Measurements from ENCODE around the gene VPS26B. TPM values are rescaled to one million over a fixed set of nuclear protein-coding genes. Genes with fewer than 3 reads are reported as not detected.

VPS26B gene
- total and polyA plus RNA-seq, 8 donors: 11.7 to 90.4 (median 23.2) TPM

GRCh38 chr11:134246678-134247077 is 22.2 kb downstream of the VPS26B start:
- Histone ChIP-seq H3K4me1 (peaks cover under 1 to 6% (median 2%) of the 10 kb centered on the region in 4 donors), H3K27me3 (no peaks in the 10 kb centered on the region), H3K4me3 (no peak overlapping the region), H3K36me3 (peaks cover 72 to 96% (median 95%) of the 10 kb centered on the region in 4 donors), H3K27ac (no peak overlapping the region), H3K9me3 (no peaks in the 10 kb centered on the region)
- 80 to 88% (median 83%) methylated on average over 4 of the region's 4 CpGs for WGBS, 5 donors
- no peak for DNase-seq
- intact Hi-C loops (cut with DNase I; ENCODE audit: low total_unique reads): no loop called here
- no peak for TF ChIP-seq EP300 (IDR thresholded peaks at IDR 0.05)
- no peak for TF ChIP-seq CTCF (IDR thresholded peaks at IDR 0.05)
- no peak for TF ChIP-seq POLR2A (IDR thresholded peaks at IDR 0.05)
- TF ChIP-seq POLR2AphosphoS5 (IDR thresholded peaks at IDR 0.05): no peak

DNA sequence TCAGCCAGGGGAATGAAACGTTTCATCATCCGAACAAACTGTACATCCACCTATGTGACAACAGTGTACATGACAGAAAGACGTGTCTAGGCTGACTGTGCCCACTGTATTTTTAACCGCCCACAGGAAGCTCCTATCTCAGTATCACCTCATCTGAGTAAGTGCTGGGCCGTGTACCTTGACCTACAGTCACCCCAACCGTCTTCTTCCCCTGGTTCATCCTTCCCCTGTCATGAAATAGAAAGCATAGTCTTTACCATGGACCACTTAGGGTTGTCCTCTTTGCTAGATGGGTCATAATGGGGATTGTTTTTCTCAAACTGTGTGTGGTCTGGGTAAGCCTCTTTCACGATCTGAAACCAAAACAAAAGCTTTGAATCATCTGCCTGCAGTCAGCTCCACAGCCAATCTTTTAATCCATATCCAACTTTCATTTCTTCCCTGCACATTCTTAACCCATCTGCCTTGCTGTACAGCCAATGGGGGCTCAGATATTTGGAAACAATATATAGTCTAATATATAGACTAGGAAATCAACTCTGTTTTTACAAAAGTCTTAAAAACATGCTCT is 24.5 kb downstream of the VPS26B start:
- Histone ChIP-seq H3K36me3 (peaks cover 59 to 73% (median 72%) of the 10 kb centered on the region in 4 donors), H3K4me1 (peaks cover 9 to 20% (median 16%) of the 10 kb centered on the region in 4 donors), H3K27ac (no peak overlapping the region), H3K9me3 (no peaks in the 10 kb centered on the region), H3K27me3 (no peaks in the 10 kb centered on the region), H3K4me3 (no peak overlapping the region)
- 63 to 68% (median 66%) methylated on average over 7 of the region's 7 CpGs for WGBS, 5 donors
- TF ChIP-seq POLR2A (IDR thresholded peaks at IDR 0.05): no peak
- TF ChIP-seq CTCF (IDR thresholded peaks at IDR 0.05): no peak
- intact Hi-C loops (cut with DNase I; ENCODE audit: low total_unique reads): no loop called here
- no peak for DNase-seq

DNA sequence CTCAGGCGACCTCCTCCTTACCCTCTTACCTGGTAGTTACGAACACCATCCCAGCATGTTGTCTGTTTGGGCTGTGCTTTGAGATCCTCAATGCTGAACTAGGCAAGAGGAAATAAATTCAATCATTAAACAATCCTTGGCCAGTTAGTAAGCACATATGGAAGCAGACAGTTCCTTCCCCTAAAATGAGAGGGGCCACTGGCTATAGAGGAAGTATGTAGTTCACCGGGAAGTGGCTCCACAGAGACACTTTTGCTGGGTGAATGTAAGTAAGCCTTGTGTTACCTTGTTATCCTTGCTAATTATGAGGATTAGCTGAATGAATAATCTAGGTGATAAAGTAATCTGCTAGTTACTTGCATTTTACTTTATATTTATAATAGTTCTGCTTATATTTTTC is 25.8 kb downstream of the VPS26B start:
- H3K9me3 ChIP-seq: no peaks in the 10 kb centered on the region
- intact Hi-C loops (cut with DNase I; ENCODE audit: low total_unique reads): no loop called here
- no peak for DNase-seq
- no peak overlapping the region for H3K4me3 ChIP-seq
- peaks cover 48 to 60% (median 59%) of the 10 kb centered on the region in 4 donors for H3K36me3 ChIP-seq
- no peak for TF ChIP-seq POLR2A (IDR thresholded peaks at IDR 0.05)
- TF ChIP-seq EP300 (IDR thresholded peaks at IDR 0.05): no peak
- no peak for TF ChIP-seq CTCF (IDR thresholded peaks at IDR 0.05)
- TF ChIP-seq POLR2AphosphoS5 (IDR thresholded peaks at IDR 0.05): no peak
- H3K4me1 ChIP-seq: peaks cover 17 to 32% (median 26%) of the 10 kb centered on the region in 4 donors
- H3K27me3 ChIP-seq: no peaks in the 10 kb centered on the region
- WGBS, 5 donors: 92 to 95% (median 95%) methylated on average over 3 of the region's 3 CpGs
- no peak overlapping the region for H3K27ac ChIP-seq

DNA sequence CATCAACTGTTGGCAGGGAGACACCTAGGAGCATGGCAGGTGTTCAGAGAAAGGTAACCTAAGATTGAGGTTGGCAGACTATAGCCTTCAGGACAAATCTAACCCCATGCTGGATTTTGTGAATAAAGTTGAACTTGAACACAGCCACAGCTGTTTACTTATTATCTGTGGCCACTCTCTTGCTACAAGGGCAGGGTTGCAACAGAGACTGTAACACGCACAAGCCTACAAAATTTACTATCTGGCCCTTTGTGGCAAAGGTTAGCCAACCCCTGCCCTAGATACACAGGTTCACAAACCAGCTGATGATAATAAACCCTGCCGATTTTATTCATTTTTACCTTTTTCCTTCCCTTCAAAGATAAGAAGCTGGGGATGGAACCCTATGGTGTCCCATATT is 26.2 kb downstream of the VPS26B start:
- Histone ChIP-seq H3K4me1 (peaks cover 17 to 36% (median 29%) of the 10 kb centered on the region in 4 donors), H3K9me3 (no peaks in the 10 kb centered on the region), H3K27me3 (no peaks in the 10 kb centered on the region), H3K4me3 (no peak overlapping the region), H3K36me3 (peaks cover 44 to 56% (median 55%) of the 10 kb centered on the region in 4 donors), H3K27ac (no peak overlapping the region)
- intact Hi-C loops (cut with DNase I; ENCODE audit: low total_unique reads): no loop called here
- no peak for DNase-seq
- 77 to 94% (median 79%) methylated on average over 2 of the region's 2 CpGs for WGBS, 5 donors
- TF ChIP-seq POLR2AphosphoS5 (IDR thresholded peaks at IDR 0.05) (no peak), POLR2A (IDR thresholded peaks at IDR 0.05) (no peak), EP300 (IDR thresholded peaks at IDR 0.05) (no peak), CTCF (IDR thresholded peaks at IDR 0.05) (no peak)

All from stomach (tissue), 9 donors.